HG02885 (cell line): ENCODE measurements around the gene NINJ1.
"Not testable (repeated sequence)": the region's sequence is repeated elsewhere in the genome, so short reads cannot be mapped to it uniquely, and the experiment has no call there.

Experiments
- ATAC-seq: cut with Tn5 transposase; IDR thresholded peaks from one replicate; pipeline ENCODE4 v1.9.1; 2021; ENCODE audit warnings: mild to moderate bottlenecking; ENCODE audit not compliant: unreplicated experiment, poor library complexity

Gene NINJ1

GRCh38 chr9:93161786-93162562, 27.9 kb upstream of the NINJ1 start:
- ATAC-seq: no peak

- ATAC-seq: peak; percentile 91
Observed at GRCh38 chr9:93159601-93160471, 25.8 kb upstream of the NINJ1 start.

GRCh38 chr9:93156475-93157008, 22.5 kb upstream of the NINJ1 start:
- ATAC-seq: peak; percentile 74

- peak; percentile 6 for ATAC-seq
Observed at GRCh38 chr9:93155716-93156474, 21.8 kb upstream of the NINJ1 start.

GRCh38 chr9:93154293-93154903, 20.3 kb upstream of the NINJ1 start:
- no peak for ATAC-seq

- no peak for ATAC-seq
Observed at GRCh38 chr9:93151097-93151784, 17.2 kb upstream of the NINJ1 start.

- no peak for ATAC-seq
Observed at GRCh38 chr9:93149361-93149760, 15.3 kb upstream of the NINJ1 start.

- no peak for ATAC-seq
Observed at GRCh38 chr9:93148721-93149120, 14.7 kb upstream of the NINJ1 start.

GRCh38 chr9:93147632-93148031, 13.6 kb upstream of the NINJ1 start:
- ATAC-seq: no peak

- not testable (repeated sequence) for ATAC-seq
Observed at GRCh38 chr9:93146696-93147095, 12.6 kb upstream of the NINJ1 start.

- no peak for ATAC-seq
Observed at GRCh38 chr9:93143830-93144530, 9.9 kb upstream of the NINJ1 start.

GRCh38 chr9:93141771-93142483, 7.9 kb upstream of the NINJ1 start:
- ATAC-seq: no peak

- no peak for ATAC-seq
Observed at GRCh38 chr9:93139365-93140182, 5.5 kb upstream of the NINJ1 start.

GRCh38 chr9:93138171-93138764, 4.2 kb upstream of the NINJ1 start:
- ATAC-seq: no peak

GRCh38 chr9:93137362-93137761, 3.3 kb upstream of the NINJ1 start:
- ATAC-seq: no peak

GRCh38 chr9:93136011-93136440, 2.0 kb upstream of the NINJ1 start:
- ATAC-seq: no peak
